Esophagus muscularis mucosa (tissue), 3 donors: ENCODE results near the gene GPR32.

Experiments used
- CTCF ChIP-seq, 3 experiments: fragments of 200-600 bp in 2 of 3; fragments of 450-650 bp in 1 of 3; sonication (generic) in 2 of 3; IDR thresholded peaks; one replicate each; pipeline ENCODE4 v1.5.1; 2017 to 2019; ENCODE audit warnings: antibody characterized with exemption in 3 of 3, mild to moderate bottlenecking in 2 of 3, moderate library complexity in 1 of 3
- POLR2A ChIP-seq: fragments of 450-650 bp; IDR thresholded peaks from one replicate; pipeline ENCODE4 v1.6.1; 2017; ENCODE audit warnings: antibody characterized with exemption, moderate library complexity, mild to moderate bottlenecking, low read depth
- POLR2AphosphoS5 ChIP-seq, 2 donors: sonication (generic); formaldehyde crosslinking; IDR thresholded peaks; one replicate each; pipeline ENCODE4 v1.6.1; 2017; ENCODE audit warnings: antibody characterized with exemption in 2 of 2

GRCh38 chr19:50759886-50760285, 10.4 kb upstream of the GPR32 start:
- no peak for TF ChIP-seq CTCF (IDR thresholded peaks at IDR 0.05)
- TF ChIP-seq POLR2AphosphoS5 (IDR thresholded peaks at IDR 0.05), result no peak
- no peak for TF ChIP-seq POLR2A
